Cardiac ventricle fibroblast (primary cell): ENCODE data around the gene KATNA1. TPM values are rescaled to one million over a fixed set of nuclear protein-coding genes. Genes with fewer than 3 reads are reported as not detected.

Source experiments
- total RNA-seq: library from RNA; depleted of rRNA; stranded (reverse); fragments of >200 nt; gene quantifications from 2 replicates; pipeline ENCODE4 v1.2.3, GENCODE V29; 2015

Gene KATNA1
- 10.7 and 27.5 TPM in 2 replicates for total RNA-seq

GRCh38 chr6:149648148-149649145 lies at the start of gene KATNA1:
KATNA1 (minus strand) TSS chr6:149648714; CDS start chr6:149638547, 10,167 bp downstream.

GRCh38 chr6:149565527-149566409 lies 82.7 kb downstream of the KATNA1 start, which contains the start of gene GINM1:
GINM1 (plus strand) TSS chr6:149566375; CDS start chr6:149566415, 40 bp downstream.

GRCh38 chr6:149545754-149546471 lies 102.6 kb downstream of the KATNA1 start, which contains the start of gene PPIL4:
PPIL4 (minus strand) TSS chr6:149546043; CDS start chr6:149546005, 38 bp downstream.

Other genes with a start within 250 kb of the KATNA1 start
- 0.19 and 0.29 TPM in 2 replicates for gene SUMO4, start 248.5 kb downstream of the KATNA1 start, total RNA-seq
- gene ZC3H12D, start 163.7 kb downstream of the KATNA1 start, total RNA-seq = 0.10 TPM in 1 of 2 replicates, not detected in the other
- gene PPIL4, start 102.7 kb downstream of the KATNA1 start, total RNA-seq = 23.9 and 31.2 TPM in 2 replicates
- gene GINM1, start 82.3 kb downstream of the KATNA1 start, total RNA-seq = 78.5 and 79.9 TPM in 2 replicates
- gene LATS1, start 69.4 kb upstream of the KATNA1 start, total RNA-seq = 12.5 and 17.7 TPM in 2 replicates
- gene NUP43, start 97.8 kb upstream of the KATNA1 start, total RNA-seq = 24.4 and 27.1 TPM in 2 replicates
- 91.9 and 98.0 TPM in 2 replicates for gene PCMT1, start 101.0 kb upstream of the KATNA1 start, total RNA-seq
- gene LRP11, start 215.6 kb upstream of the KATNA1 start, total RNA-seq = 26.2 and 44.3 TPM in 2 replicates
- gene RAET1E, start 249.4 kb upstream of the KATNA1 start, total RNA-seq = 0.06 TPM in 1 of 2 replicates, not detected in the other